ENCODE data around the gene C12orf57. TPM values are rescaled to one million over a fixed set of nuclear protein-coding genes. Genes with fewer than 3 reads are reported as not detected.

The C12orf57 gene
- total and polyA plus RNA-seq, 8 donors: 86.8 to 314 (median 105) TPM

DNA sequence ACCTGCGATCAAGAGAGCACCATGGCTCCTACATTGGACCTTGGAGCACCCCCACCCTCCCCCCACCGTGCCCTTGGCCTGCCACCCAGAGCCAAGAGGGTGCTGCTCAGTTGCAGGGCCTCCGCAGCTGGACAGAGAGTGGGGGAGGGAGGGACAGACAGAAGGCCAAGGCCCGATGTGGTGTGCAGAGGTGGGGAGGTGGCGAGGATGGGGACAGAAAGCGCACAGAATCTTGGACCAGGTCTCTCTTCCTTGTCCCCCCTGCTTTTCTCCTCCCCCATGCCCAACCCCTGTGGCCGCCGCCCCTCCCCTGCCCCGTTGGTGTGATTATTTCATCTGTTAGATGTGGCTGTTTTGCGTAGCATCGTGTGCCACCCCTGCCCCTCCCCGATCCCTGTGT lies 2.0 kb upstream of the C12orf57 start:
- ATAC-seq (no peak), DNase-seq (peak in 2 of 6 donors; percentile 57 to 69), FAIRE-seq (no peak)
- Histone ChIP-seq H3K27me3 (no peaks in the 10 kb centered on the region), H3K36me3 (peaks cover 0 to 4% (median 0%) of the 10 kb centered on the region in 3 donors), H3K27ac (no peak overlapping the region), H3K4me3 (no peak overlapping the region), H3K9me3 (no peaks in the 10 kb centered on the region), H3K4me1 (peaks cover 18 to 28% (median 22%) of the 10 kb centered on the region in 3 donors)
- intact Hi-C loops (cut with DNase I): loop anchor here in 1 of 3 donors (10.0 kb wide), 1 partner anchor 163 kb away; the partner anchor contains the start of gene C1RL
- WGBS, 2 donors: 72 to 77% methylated on average over 9 to 12 of the region's 12 CpGs
- TF ChIP-seq, protein P1, sequence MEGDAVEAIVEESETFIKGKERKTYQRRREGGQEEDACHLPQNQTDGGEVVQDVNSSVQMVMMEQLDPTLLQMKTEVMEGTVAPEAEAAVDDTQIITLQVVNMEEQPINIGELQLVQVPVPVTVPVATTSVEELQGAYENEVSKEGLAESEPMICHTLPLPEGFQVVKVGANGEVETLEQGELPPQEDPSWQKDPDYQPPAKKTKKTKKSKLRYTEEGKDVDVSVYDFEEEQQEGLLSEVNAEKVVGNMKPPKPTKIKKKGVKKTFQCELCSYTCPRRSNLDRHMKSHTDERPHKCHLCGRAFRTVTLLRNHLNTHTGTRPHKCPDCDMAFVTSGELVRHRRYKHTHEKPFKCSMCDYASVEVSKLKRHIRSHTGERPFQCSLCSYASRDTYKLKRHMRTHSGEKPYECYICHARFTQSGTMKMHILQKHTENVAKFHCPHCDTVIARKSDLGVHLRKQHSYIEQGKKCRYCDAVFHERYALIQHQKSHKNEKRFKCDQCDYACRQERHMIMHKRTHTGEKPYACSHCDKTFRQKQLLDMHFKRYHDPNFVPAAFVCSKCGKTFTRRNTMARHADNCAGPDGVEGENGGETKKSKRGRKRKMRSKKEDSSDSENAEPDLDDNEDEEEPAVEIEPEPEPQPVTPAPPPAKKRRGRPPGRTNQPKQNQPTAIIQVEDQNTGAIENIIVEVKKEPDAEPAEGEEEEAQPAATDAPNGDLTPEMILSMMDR (IDR thresholded peaks at IDR 0.05): no peak

DNA sequence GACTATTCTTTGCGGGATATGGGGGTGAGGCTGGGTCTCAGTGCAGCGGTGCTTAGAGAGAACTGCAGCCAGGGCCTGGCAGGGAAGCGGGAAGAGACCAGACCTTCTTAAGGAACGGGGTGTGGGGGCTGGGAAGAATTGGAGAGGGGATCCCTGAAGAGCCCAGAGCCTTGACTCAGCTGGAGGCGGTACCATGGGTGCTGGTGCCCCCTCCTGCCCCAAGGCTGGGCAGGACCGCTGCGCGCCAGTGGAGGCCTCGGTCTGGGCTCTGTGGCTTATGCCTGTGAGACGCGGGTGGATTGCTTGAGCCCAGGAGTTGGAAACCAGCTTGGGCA lies 1.5 kb upstream of the C12orf57 start:
- DNase-seq (peak in 3 of 6 donors; percentile 34 to 79 (median 55)), FAIRE-seq (no peak), ATAC-seq (no peak)
- Histone ChIP-seq H3K27ac (peak overlapping the region in 2 of 4 donors; percentile 95 to 97), H3K4me1 (peaks cover 18 to 28% (median 22%) of the 10 kb centered on the region in 3 donors), H3K27me3 (no peaks in the 10 kb centered on the region), H3K36me3 (peaks cover 0 to 4% (median 0%) of the 10 kb centered on the region in 3 donors), H3K9me3 (no peaks in the 10 kb centered on the region), H3K4me3 (no peak overlapping the region)
- WGBS, 2 donors: 89 to 91% methylated on average over 11 of the region's 11 CpGs
- TF ChIP-seq, protein P1 (IDR thresholded peaks at IDR 0.05): no peak
- intact Hi-C loops (cut with DNase I): loop anchor here in 1 of 3 donors (10.0 kb wide), 1 partner anchor 163 kb away; the partner anchor contains the start of gene C1RL

DNA sequence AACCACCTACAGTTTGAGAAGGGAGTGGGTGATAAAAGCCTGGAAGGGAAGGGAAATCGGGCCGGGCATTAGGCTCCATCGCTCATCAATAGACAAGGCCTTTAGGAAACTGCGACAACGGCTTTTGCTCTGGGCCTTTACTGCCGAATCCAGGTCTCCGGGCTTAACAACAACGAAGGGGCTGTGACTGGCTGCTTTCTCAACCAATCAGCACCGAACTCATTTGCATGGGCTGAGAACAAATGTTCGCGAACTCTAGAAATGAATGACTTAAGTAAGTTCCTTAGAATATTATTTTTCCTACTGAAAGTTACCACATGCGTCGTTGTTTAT lies 467 bp upstream of the C12orf57 start:
- FAIRE-seq: peak; percentile 59
- intact Hi-C loops (cut with DNase I): loop anchor here in 1 of 3 donors (10.0 kb wide), 1 partner anchor 161 kb away; the partner anchor contains the start of gene C1RL
- WGBS, 2 donors: 1% methylated on average over 13 of the region's 13 CpGs

DNA sequence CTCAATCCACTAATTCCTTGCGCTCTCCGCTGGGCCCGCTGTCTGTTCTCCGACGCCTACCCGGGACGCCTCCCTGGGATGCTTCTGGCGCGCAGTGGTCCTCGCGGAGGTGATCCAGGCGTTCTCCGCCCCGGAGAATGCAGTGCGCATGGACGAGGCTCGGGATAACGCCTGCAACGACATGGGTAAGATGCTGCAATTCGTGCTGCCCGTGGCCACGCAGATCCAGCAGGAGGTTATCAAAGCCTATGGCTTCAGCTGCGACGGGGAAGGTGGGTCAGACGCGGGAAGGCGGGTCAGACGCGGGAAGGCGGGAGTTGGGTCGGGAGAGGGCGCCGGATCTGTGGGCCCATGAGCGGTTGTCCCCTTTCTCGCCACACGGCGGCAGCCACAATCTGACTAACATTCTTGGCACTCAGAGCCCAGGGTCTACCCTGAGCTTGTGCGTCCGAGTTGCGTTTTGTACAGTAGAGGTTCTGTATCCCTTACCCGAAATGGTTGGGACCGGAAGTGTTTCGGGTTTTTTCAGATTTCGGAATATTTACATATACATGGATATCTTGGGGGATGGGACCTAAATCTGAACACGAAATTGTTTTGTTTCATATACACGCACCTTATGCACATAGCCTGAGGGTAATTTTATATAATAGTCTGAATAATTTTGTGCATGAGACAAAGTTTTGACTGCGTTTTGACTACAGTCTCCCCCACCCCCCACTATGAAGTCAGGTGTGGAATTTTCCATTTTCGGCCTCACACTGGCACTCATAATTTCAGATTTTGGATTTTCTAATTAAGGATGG lies 762 bp downstream of the C12orf57 start:
- no peak for FAIRE-seq
- H3K4me1 ChIP-seq: peaks cover 13 to 23% (median 18%) of the 10 kb centered on the region in 3 donors
- WGBS, 2 donors: 1 to 2% methylated on average over 48 of the region's 48 CpGs

More for the DNA sequence above, 467 bp upstream of the C12orf57 start:
- DNase-seq: peak in 5 of 6 donors; percentile 75 to 85 (median 83)
- no peaks in the 10 kb centered on the region for H3K9me3 ChIP-seq
- H3K36me3 ChIP-seq: peaks cover 0 to 4% (median 0%) of the 10 kb centered on the region in 3 donors
- TF ChIP-seq, protein P1 (IDR thresholded peaks at IDR 0.05): no peak
- ATAC-seq: peak; percentile 47 to 64 (median 54)
- H3K27me3 ChIP-seq: no peaks in the 10 kb centered on the region
- peak overlapping the region; percentile 91 to 97 (median 96) for H3K27ac ChIP-seq
- peaks cover 15 to 25% (median 22%) of the 10 kb centered on the region in 3 donors for H3K4me1 ChIP-seq
- peak overlapping the region in 2 of 4 donors; percentile 69 to 71 for H3K4me3 ChIP-seq

More for the DNA sequence above, 762 bp downstream of the C12orf57 start:
- H3K36me3 ChIP-seq: peaks cover 0 to 4% (median 0%) of the 10 kb centered on the region in 3 donors
- DNase-seq (peak; percentile 91 to 95 (median 92)), ATAC-seq (peak; percentile 57 to 77 (median 68))
- no peaks in the 10 kb centered on the region for H3K9me3 ChIP-seq
- peak overlapping the region; percentile 91 to 97 (median 96) for H3K27ac ChIP-seq
- intact Hi-C loops (cut with DNase I): loop anchor here in 1 of 3 donors (10.0 kb wide), 1 partner anchor 160 kb away; the partner anchor contains the start of gene C1RL
- TF ChIP-seq, protein P1 (IDR thresholded peaks at IDR 0.05): peak; percentile 52 to 84 (median 70)
- peak overlapping the region; percentile 54 to 71 (median 66) for H3K4me3 ChIP-seq
- H3K27me3 ChIP-seq: no peaks in the 10 kb centered on the region
